ENCODE measurements around the gene CNTF.

CNTF gene

DNA sequence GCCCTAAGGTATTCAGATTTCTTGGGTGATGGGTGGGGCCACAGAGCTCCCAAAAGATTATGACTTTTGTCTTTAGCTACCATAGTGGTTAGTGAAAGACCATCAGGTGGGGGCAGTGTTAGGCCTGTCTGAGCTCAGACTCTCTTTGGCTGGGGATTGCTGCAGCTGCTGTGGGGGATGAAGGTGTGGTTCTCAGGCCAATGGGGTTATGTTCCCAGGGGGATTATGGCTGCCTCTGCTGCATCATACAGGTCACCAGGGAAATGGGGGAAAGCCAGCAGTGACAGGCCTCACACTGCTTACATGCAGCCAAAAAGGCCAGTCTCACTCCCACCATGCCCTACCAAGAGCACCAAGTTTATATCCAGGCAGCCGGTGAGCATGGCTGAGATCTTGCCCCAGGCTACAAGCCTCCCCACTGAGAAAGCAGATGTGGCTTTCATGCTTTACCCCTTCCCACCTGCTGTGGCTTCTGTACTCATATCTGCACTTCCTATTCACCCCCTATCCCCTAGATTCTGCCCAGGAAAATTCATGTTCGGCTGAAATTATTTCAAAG, 24.8 kb downstream of the CNTF start:
- peaks cover 26% of the 10 kb centered on the region for H3K9me3 ChIP-seq (ENCODE audit: insufficient read depth, low read length)
- H3K36me3 ChIP-seq (ENCODE audit: insufficient read depth, insufficient read length, low read length): no peaks in the 10 kb centered on the region
- no peak for DNase-seq (ENCODE audit: low read depth, low spot score)
- H3K9ac ChIP-seq (ENCODE audit: insufficient read length, low read depth): no peak overlapping the region
- no peaks in the 10 kb centered on the region for H3K4me1 ChIP-seq (ENCODE audit: insufficient read depth, insufficient read length)
- H3K27me3 ChIP-seq (ENCODE audit: insufficient read depth, insufficient read length): no peaks in the 10 kb centered on the region
- TF ChIP-seq SUZ12 (IDR thresholded peaks at IDR 0.05; ENCODE audit: extremely low read depth, insufficient read depth, insufficient read length) (no peak), YY1 (IDR thresholded peaks at IDR 0.05; ENCODE audit: insufficient read depth, insufficient read length) (no peak), ZNF274 (IDR thresholded peaks at IDR 0.05; ENCODE audit: low read depth, low read length) (no peak)
- H3K4me3 ChIP-seq (ENCODE audit: insufficient read length, low read depth): no peak overlapping the region

- Histone ChIP-seq H3K36me3 (ENCODE audit: insufficient read depth, insufficient read length, low read length) (no peaks in the 10 kb centered on the region), H3K4me3 (ENCODE audit: insufficient read length, low read depth) (no peak overlapping the region), H3K27me3 (ENCODE audit: insufficient read depth, insufficient read length) (no peaks in the 10 kb centered on the region), H3K4me1 (ENCODE audit: insufficient read depth, insufficient read length) (no peaks in the 10 kb centered on the region), H3K9me3 (ENCODE audit: insufficient read depth, low read length) (peaks cover 26% of the 10 kb centered on the region), H3K9ac (ENCODE audit: insufficient read length, low read depth) (no peak overlapping the region)
- TF ChIP-seq SUZ12 (IDR thresholded peaks at IDR 0.05; ENCODE audit: extremely low read depth, insufficient read depth, insufficient read length): no peak
- no peak for TF ChIP-seq ZNF274 (IDR thresholded peaks at IDR 0.05; ENCODE audit: low read depth, low read length)
- TF ChIP-seq YY1 (IDR thresholded peaks at IDR 0.05; ENCODE audit: insufficient read depth, insufficient read length): no peak
- DNase-seq (ENCODE audit: low read depth, low spot score): no peak
Observed at GRCh38 chr11:58647866-58648265, 25.4 kb downstream of the CNTF start.

GRCh38 chr11:58649623-58650022, 27.2 kb downstream of the CNTF start:
- Histone ChIP-seq H3K36me3 (ENCODE audit: insufficient read depth, insufficient read length, low read length) (no peaks in the 10 kb centered on the region), H3K4me3 (ENCODE audit: insufficient read length, low read depth) (no peak overlapping the region)

DNA sequence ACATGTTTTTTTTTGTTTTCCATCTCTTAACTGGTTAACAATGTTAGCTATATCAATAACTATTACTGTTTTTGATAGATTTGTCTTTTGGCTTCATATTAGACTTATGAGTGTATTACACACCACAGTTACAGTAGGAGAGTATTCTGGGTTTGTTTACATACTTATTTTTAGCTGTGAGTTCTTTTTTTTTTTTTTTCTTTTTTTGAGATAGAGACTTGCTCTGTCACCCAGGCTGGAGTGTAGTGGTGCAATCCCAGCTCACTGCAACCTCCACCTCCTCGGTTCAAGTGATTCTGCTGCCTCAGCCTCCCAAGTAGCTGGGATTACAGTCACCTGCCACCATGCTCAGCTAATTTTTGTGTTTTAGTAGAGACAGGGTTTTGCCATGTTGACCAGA, 28.0 kb downstream of the CNTF start:
- Histone ChIP-seq H3K9me3 (ENCODE audit: insufficient read depth, low read length) (peaks cover 15% of the 10 kb centered on the region), H3K27me3 (ENCODE audit: insufficient read depth, insufficient read length) (no peaks in the 10 kb centered on the region), H3K4me1 (ENCODE audit: insufficient read depth, insufficient read length) (no peaks in the 10 kb centered on the region), H3K4me3 (ENCODE audit: insufficient read length, low read depth) (no peak overlapping the region), H3K9ac (ENCODE audit: insufficient read length, low read depth) (no peak overlapping the region), H3K36me3 (ENCODE audit: insufficient read depth, insufficient read length, low read length) (no peaks in the 10 kb centered on the region)
- no peak for DNase-seq (ENCODE audit: low read depth, low spot score)
- TF ChIP-seq YY1 (IDR thresholded peaks at IDR 0.05; ENCODE audit: insufficient read depth, insufficient read length) (no peak), ZNF274 (IDR thresholded peaks at IDR 0.05; ENCODE audit: low read depth, low read length) (no peak), SUZ12 (IDR thresholded peaks at IDR 0.05; ENCODE audit: extremely low read depth, insufficient read depth, insufficient read length) (no peak)

More at GRCh38 chr11:58649623-58650022, 27.2 kb downstream of the CNTF start:
- no peak for DNase-seq (ENCODE audit: low read depth, low spot score)
- Histone ChIP-seq H3K4me1 (ENCODE audit: insufficient read depth, insufficient read length) (no peaks in the 10 kb centered on the region), H3K27me3 (ENCODE audit: insufficient read depth, insufficient read length) (no peaks in the 10 kb centered on the region), H3K9ac (ENCODE audit: insufficient read length, low read depth) (no peak overlapping the region), H3K9me3 (ENCODE audit: insufficient read depth, low read length) (peaks cover 23% of the 10 kb centered on the region)
- TF ChIP-seq ZNF274 (IDR thresholded peaks at IDR 0.05; ENCODE audit: low read depth, low read length) (no peak), SUZ12 (IDR thresholded peaks at IDR 0.05; ENCODE audit: extremely low read depth, insufficient read depth, insufficient read length) (no peak), YY1 (IDR thresholded peaks at IDR 0.05; ENCODE audit: insufficient read depth, insufficient read length) (no peak)

DNA sequence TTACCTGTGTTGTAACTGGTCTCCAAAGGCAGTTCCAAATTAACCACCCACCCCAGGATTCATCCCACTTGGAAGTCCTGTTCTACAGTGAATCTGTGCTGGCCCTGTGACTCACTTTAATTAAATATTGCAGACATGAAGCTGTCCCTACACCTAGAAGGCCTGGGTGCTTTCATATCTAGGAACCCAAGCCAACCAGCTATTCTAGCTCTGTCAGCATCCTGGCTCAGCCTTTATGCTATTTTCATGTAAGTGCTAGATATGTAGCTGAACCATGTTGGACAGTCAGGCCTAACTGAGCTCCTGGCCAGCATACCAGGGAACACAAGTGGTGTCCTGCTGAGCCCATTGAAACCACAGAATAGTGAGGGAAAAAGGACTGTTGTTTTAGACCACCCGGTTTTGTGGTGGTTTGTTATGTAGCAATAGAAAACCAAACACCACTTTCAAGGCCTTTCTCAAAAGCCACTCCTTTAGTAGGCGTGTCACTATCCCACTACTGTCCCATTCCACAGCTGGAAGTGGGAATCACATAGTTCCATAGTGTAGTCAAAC, 30.3 kb downstream of the CNTF start:
- no peaks in the 10 kb centered on the region; the same call in 1 of the 2 replicates for H3K9me3 ChIP-seq (ENCODE audit: insufficient read depth, low read length)
- no peak for TF ChIP-seq YY1 (IDR thresholded peaks at IDR 0.05; ENCODE audit: insufficient read depth, insufficient read length)
- TF ChIP-seq SUZ12 (IDR thresholded peaks at IDR 0.05; ENCODE audit: extremely low read depth, insufficient read depth, insufficient read length): no peak
- TF ChIP-seq ZNF274 (IDR thresholded peaks at IDR 0.05; ENCODE audit: low read depth, low read length): no peak
- DNase-seq (ENCODE audit: low read depth, low spot score): peak; percentile 40
- H3K4me1 ChIP-seq (ENCODE audit: insufficient read depth, insufficient read length): no peaks in the 10 kb centered on the region
- H3K27me3 ChIP-seq (ENCODE audit: insufficient read depth, insufficient read length): no peaks in the 10 kb centered on the region
- no peak overlapping the region for H3K4me3 ChIP-seq (ENCODE audit: insufficient read length, low read depth)
- no peak overlapping the region for H3K9ac ChIP-seq (ENCODE audit: insufficient read length, low read depth)
- H3K36me3 ChIP-seq (ENCODE audit: insufficient read depth, insufficient read length, low read length): no peaks in the 10 kb centered on the region

DNA sequence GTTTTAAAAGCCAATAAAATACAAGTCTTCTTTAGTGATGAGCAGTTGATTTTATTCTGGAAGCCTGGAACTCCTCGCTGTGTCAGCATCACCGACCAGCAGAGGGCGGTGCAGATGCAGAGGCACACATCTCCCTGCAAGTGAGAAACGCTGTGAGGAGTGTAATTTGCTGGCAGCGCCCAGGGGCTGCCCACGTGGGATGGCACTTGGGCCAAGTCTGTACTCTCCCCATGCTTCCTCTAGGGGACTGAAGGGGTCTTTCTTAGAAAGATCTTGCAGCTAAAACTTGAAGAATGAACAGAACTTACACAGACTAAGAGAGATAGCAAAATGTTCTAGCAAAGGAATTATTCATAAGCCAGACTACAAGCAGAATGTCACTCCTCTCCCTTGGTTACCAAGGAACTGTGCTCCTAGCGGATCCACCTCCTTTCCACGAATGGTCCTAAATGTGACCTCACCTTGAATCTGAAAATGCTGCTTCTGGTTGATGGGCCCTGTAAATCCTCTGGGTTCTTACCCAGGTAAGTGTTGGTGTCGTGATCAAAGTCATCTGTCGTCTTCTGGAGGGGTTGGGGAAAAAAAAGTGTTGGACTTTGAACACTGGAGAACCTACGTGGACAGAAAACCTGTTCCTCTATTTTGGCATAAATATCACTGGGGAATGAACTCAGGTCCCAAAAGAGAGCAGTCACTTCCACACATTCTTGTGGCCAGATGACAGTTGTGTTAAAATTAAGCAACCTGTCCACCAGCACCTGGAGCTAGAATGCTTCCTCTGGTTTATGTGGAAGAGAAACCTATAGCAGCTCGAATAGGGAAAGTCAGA, 31.8 kb downstream of the CNTF start:
- no peaks in the 10 kb centered on the region for H3K27me3 ChIP-seq (ENCODE audit: insufficient read depth, insufficient read length)
- TF ChIP-seq SUZ12 (IDR thresholded peaks at IDR 0.05; ENCODE audit: extremely low read depth, insufficient read depth, insufficient read length) (no peak), ZNF274 (IDR thresholded peaks at IDR 0.05; ENCODE audit: low read depth, low read length) (no peak), YY1 (IDR thresholded peaks at IDR 0.05; ENCODE audit: insufficient read depth, insufficient read length) (no peak)
- H3K36me3 ChIP-seq (ENCODE audit: insufficient read depth, insufficient read length, low read length): no peaks in the 10 kb centered on the region
- DNase-seq (ENCODE audit: low read depth, low spot score): peak; percentile 60
- H3K9me3 ChIP-seq (ENCODE audit: insufficient read depth, low read length): no peaks in the 10 kb centered on the region; the same call in 1 of the 2 replicates
- H3K4me1 ChIP-seq (ENCODE audit: insufficient read depth, insufficient read length): no peaks in the 10 kb centered on the region
- no peak overlapping the region for H3K9ac ChIP-seq (ENCODE audit: insufficient read length, low read depth)
- no peak overlapping the region for H3K4me3 ChIP-seq (ENCODE audit: insufficient read length, low read depth)

DNA sequence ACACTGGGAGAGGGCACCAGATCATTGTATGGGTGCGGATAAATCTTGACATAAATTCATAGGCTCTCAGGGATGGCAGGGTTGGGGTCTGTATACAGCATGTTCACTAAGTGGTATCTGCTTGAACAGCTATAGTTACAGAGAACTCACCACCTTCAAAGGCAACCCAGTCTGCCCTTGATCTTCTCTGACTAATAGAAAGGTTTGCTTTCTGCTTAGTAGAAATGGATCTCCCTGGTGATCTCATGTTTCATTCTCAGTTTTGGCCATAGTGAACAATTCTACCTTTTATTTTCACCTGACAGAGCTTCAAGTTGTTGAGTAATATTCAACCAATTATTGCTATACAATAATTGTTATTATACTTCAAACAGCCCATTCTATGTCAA, 32.4 kb downstream of the CNTF start:
- no peak for DNase-seq (ENCODE audit: low read depth, low spot score)
- Histone ChIP-seq H3K27me3 (ENCODE audit: insufficient read depth, insufficient read length) (no peaks in the 10 kb centered on the region), H3K36me3 (ENCODE audit: insufficient read depth, insufficient read length, low read length) (no peaks in the 10 kb centered on the region), H3K4me3 (ENCODE audit: insufficient read length, low read depth) (no peak overlapping the region), H3K9ac (ENCODE audit: insufficient read length, low read depth) (no peak overlapping the region), H3K9me3 (ENCODE audit: insufficient read depth, low read length) (no peaks in the 10 kb centered on the region; the same call in 1 of the 2 replicates), H3K4me1 (ENCODE audit: insufficient read depth, insufficient read length) (no peaks in the 10 kb centered on the region)
- TF ChIP-seq ZNF274 (IDR thresholded peaks at IDR 0.05; ENCODE audit: low read depth, low read length) (no peak), YY1 (IDR thresholded peaks at IDR 0.05; ENCODE audit: insufficient read depth, insufficient read length) (no peak), SUZ12 (IDR thresholded peaks at IDR 0.05; ENCODE audit: extremely low read depth, insufficient read depth, insufficient read length) (no peak)

Measured in NT2/D1 (cell line).